ENCODE data around the gene C4orf46.

The C4orf46 gene

GRCh38 chr4:158671915-158672806 is 474 bp upstream of the C4orf46 start, which contains the start of gene ETFDH:
ETFDH (plus strand) TSS chr4:158672296; CDS start chr4:158672457, 161 bp downstream.
- Histone ChIP-seq H2BK5ac (ENCODE audit: low read depth, low read length, poor library complexity, severe bottlenecking) (no peak within 1 kb of the TSS), H3K9ac (ENCODE audit: low read length) (peak within 1 kb of the TSS; percentile 98), H2BK120ac (ENCODE audit: low read depth, low read length) (peak within 1 kb of the TSS; percentile 27), H3K14ac (ENCODE audit: low read length in 2 of 2) (peak within 1 kb of the TSS in 1 of 2 experiments; percentile 44), H3K27me3 (ENCODE audit: control insufficient read depth in 1 of 2, insufficient read depth in 1 of 2, low read length in 2 of 2) (no peaks in the 10 kb centered on the region), H2AK5ac (ENCODE audit: low read length, severe bottlenecking) (no peak within 1 kb of the TSS), H3K36me3 (ENCODE audit: control insufficient read depth in 1 of 2, insufficient read depth in 2 of 2, low read depth in 1 of 2, low read length in 2 of 2) (no peaks in the 10 kb centered on the region), H3K79me1 (replicated peaks; ENCODE audit: low read length, poor library complexity, severe bottlenecking) (peaks cover 18% of the 10 kb centered on the region), H3K4me2 (ENCODE audit: low read length, poor library complexity, severe bottlenecking) (peak within 1 kb of the TSS; percentile 90), H2BK15ac (ENCODE audit: low read depth, poor library complexity, severe bottlenecking) (peak within 1 kb of the TSS; percentile 94), H3K23ac (ENCODE audit: low read length in 2 of 2) (peak within 1 kb of the TSS; percentile 71 to 81), H3K18ac (ENCODE audit: low read depth in 1 of 2, low read length in 2 of 2) (peak within 1 kb of the TSS; percentile 71 to 87), H2BK12ac (ENCODE audit: low read length in 2 of 2) (peak within 1 kb of the TSS in 1 of 2 experiments; percentile 10), H2AFZ (ENCODE audit: low read depth, low read length) (peak within 1 kb of the TSS; percentile 92), H3K4me3 (ENCODE audit: insufficient read depth in 1 of 2, low read depth in 1 of 2, low read length in 2 of 2) (peak within 1 kb of the TSS; percentile 87 to 99), H4K8ac (ENCODE audit: low read length) (peak within 1 kb of the TSS; percentile 89), H3K27ac (ENCODE audit: low read length, poor library complexity, severe bottlenecking) (peak within 1 kb of the TSS; percentile 87), H3K4ac (ENCODE audit: low read depth in 1 of 2, low read length in 2 of 2) (peak within 1 kb of the TSS; percentile 51 to 73), H3K9me3 (ENCODE audit: control insufficient read depth, low read length) (no peaks in the 10 kb centered on the region), H3K4me1 (ENCODE audit: control insufficient read depth, insufficient read depth, low read depth, low read length) (peaks cover 2% of the 10 kb centered on the region), H4K91ac (ENCODE audit: low read length) (peak within 1 kb of the TSS; percentile 74)
- under 1% methylated on average over 56 of the region's 60 CpGs for WGBS
- peak; percentile 100 for DNase-seq

GRCh38 chr4:158670975-158671664 is 567 bp downstream of the C4orf46 start:
- no peak overlapping the region for H2BK5ac ChIP-seq (ENCODE audit: low read depth, low read length, poor library complexity, severe bottlenecking)
- peak overlapping the region; percentile 26 to 71 for H3K18ac ChIP-seq (ENCODE audit: low read depth in 1 of 2, low read length in 2 of 2)
- no peaks in the 10 kb centered on the region for H3K9me3 ChIP-seq (ENCODE audit: control insufficient read depth, low read length)
- H3K36me3 ChIP-seq (ENCODE audit: control insufficient read depth in 1 of 2, insufficient read depth in 2 of 2, low read depth in 1 of 2, low read length in 2 of 2), result no peaks in the 10 kb centered on the region
- peaks cover 2% of the 10 kb centered on the region for H3K4me1 ChIP-seq (ENCODE audit: control insufficient read depth, insufficient read depth, low read depth, low read length)
- H3K4ac ChIP-seq (ENCODE audit: low read depth in 1 of 2, low read length in 2 of 2), result peak overlapping the region; percentile 3 to 73
- H2AFZ ChIP-seq (ENCODE audit: low read depth, low read length), result peak overlapping the region; percentile 92
- peak overlapping the region; percentile 94 for H2BK15ac ChIP-seq (ENCODE audit: low read depth, poor library complexity, severe bottlenecking)
- H2AK5ac ChIP-seq (ENCODE audit: low read length, severe bottlenecking), result no peak overlapping the region
- whole genome bisulfite sequencing, result under 1% methylated on average over 29 of the region's 35 CpGs
- H3K4me3 ChIP-seq (ENCODE audit: insufficient read depth in 1 of 2, low read depth in 1 of 2, low read length in 2 of 2), result peak overlapping the region; percentile 87 to 99
- H3K9ac ChIP-seq (ENCODE audit: low read length), result peak overlapping the region; percentile 98
- H4K91ac ChIP-seq (ENCODE audit: low read length), result no peak overlapping the region
- peak overlapping the region; percentile 29 for H4K8ac ChIP-seq (ENCODE audit: low read length)
- H2BK120ac ChIP-seq (ENCODE audit: low read depth, low read length), result peak overlapping the region; percentile 27
- peak overlapping the region in 1 of 2 experiments; percentile 23 for H3K23ac ChIP-seq (ENCODE audit: low read length in 2 of 2)
- H3K4me2 ChIP-seq (ENCODE audit: low read length, poor library complexity, severe bottlenecking), result peak overlapping the region; percentile 81
- peak; percentile 89 for DNase-seq
- peak overlapping the region in 1 of 2 experiments; percentile 9 for H3K14ac ChIP-seq (ENCODE audit: low read length in 2 of 2)
- peak overlapping the region; percentile 55 for H3K27ac ChIP-seq (ENCODE audit: low read length, poor library complexity, severe bottlenecking)
- H3K27me3 ChIP-seq (ENCODE audit: control insufficient read depth in 1 of 2, insufficient read depth in 1 of 2, low read length in 2 of 2), result no peaks in the 10 kb centered on the region
- H3K79me1 ChIP-seq (replicated peaks; ENCODE audit: low read length, poor library complexity, severe bottlenecking), result peaks cover 15% of the 10 kb centered on the region
- H2BK12ac ChIP-seq (ENCODE audit: low read length in 2 of 2), result no peak overlapping the region

- Histone ChIP-seq H3K23ac (ENCODE audit: low read length in 2 of 2) (no peak overlapping the region), H3K9me3 (ENCODE audit: control insufficient read depth, low read length) (no peaks in the 10 kb centered on the region), H3K4me1 (ENCODE audit: control insufficient read depth, insufficient read depth, low read depth, low read length) (peaks cover 2% of the 10 kb centered on the region), H2BK120ac (ENCODE audit: low read depth, low read length) (no peak overlapping the region), H2BK15ac (ENCODE audit: low read depth, poor library complexity, severe bottlenecking) (no peak overlapping the region), H2BK12ac (ENCODE audit: low read length in 2 of 2) (no peak overlapping the region), H3K79me1 (replicated peaks; ENCODE audit: low read length, poor library complexity, severe bottlenecking) (peaks cover 10% of the 10 kb centered on the region), H3K36me3 (ENCODE audit: control insufficient read depth in 1 of 2, insufficient read depth in 2 of 2, low read depth in 1 of 2, low read length in 2 of 2) (peaks cover 0 to 4% of the 10 kb centered on the region in 2 experiments), H3K4me3 (ENCODE audit: insufficient read depth in 1 of 2, low read depth in 1 of 2, low read length in 2 of 2) (no peak overlapping the region), H3K14ac (ENCODE audit: low read length in 2 of 2) (no peak overlapping the region), H2AFZ (ENCODE audit: low read depth, low read length) (no peak overlapping the region), H4K8ac (ENCODE audit: low read length) (no peak overlapping the region), H3K27me3 (ENCODE audit: control insufficient read depth in 1 of 2, insufficient read depth in 1 of 2, low read length in 2 of 2) (no peaks in the 10 kb centered on the region), H3K18ac (ENCODE audit: low read depth in 1 of 2, low read length in 2 of 2) (no peak overlapping the region), H4K91ac (ENCODE audit: low read length) (no peak overlapping the region), H2BK5ac (ENCODE audit: low read depth, low read length, poor library complexity, severe bottlenecking) (no peak overlapping the region), H3K27ac (ENCODE audit: low read length, poor library complexity, severe bottlenecking) (no peak overlapping the region), H3K4ac (ENCODE audit: low read depth in 1 of 2, low read length in 2 of 2) (no peak overlapping the region), H2AK5ac (ENCODE audit: low read length, severe bottlenecking) (no peak overlapping the region), H3K9ac (ENCODE audit: low read length) (no peak overlapping the region), H3K4me2 (ENCODE audit: low read length, poor library complexity, severe bottlenecking) (no peak overlapping the region)
- WGBS, result 100% methylated on average over 4 of the region's 7 CpGs
- DNase-seq, result no peak
These were observed 2.4 kb downstream of the C4orf46 start for GRCh38 chr4:158669310-158669709.

All from mesenchymal stem cell (in vitro differentiated cells and primary cell).